ENCODE results near the gene CNIH3.

CNIH3 gene

DNA sequence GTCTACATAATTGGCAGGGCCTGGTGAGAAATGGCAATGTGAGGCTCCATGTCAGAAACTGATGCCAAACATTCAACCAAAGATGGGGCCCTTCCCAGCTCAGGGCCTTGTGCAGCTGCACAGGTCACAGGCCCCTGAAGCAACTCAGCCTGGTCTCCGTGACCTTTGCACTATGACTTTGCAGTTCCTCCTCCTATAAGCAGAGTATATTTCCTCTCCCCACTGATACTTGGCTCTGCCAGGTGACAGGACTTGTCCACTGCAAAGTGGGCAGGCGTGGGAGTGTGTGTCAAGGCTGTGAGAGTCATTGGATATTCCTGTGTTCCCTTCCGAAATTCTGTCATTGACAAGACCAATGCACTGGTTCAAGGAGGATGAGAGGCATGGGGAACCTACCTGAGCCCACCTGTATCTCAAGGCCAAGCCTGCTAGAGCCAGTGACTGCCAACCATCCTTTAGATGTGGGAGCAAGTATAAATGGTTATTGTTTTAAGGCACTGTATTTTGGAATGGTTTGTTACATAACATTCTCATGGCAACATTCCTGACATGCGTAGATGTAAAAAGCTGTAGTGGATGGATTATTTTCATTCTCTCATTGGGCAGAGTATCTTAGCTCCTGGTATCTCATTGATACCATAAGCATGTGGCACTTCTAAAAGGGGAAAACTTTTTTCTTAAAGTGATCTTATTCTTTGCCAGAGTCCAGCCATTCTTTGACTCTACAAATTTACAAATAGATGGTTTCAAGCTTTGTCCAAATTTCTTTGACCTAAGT, 75.2 kb downstream of the CNIH3 start:
- no peak overlapping the region for H3K27ac ChIP-seq (ENCODE audit: low read depth in 2 of 2, low read length in 2 of 2)
- no peaks in the 10 kb centered on the region for H3K4me1 ChIP-seq (ENCODE audit: control insufficient read depth in 2 of 2, insufficient read depth in 2 of 2, low read length in 2 of 2)
- H3K27me3 ChIP-seq (ENCODE audit: control insufficient read depth in 2 of 2, insufficient read depth in 2 of 2, low read length in 2 of 2): no peaks in the 10 kb centered on the region
- no peaks in the 10 kb centered on the region for H3K36me3 ChIP-seq (ENCODE audit: control insufficient read depth in 2 of 2, insufficient read depth in 2 of 2, low read length in 2 of 2)
- no peak overlapping the region for H3K9ac ChIP-seq (ENCODE audit: low read depth in 1 of 2, low read length in 2 of 2)
- no peaks in the 10 kb centered on the region for H3K9me3 ChIP-seq (ENCODE audit: control insufficient read depth in 2 of 2, low read length in 2 of 2)
- H3K4me3 ChIP-seq (ENCODE audit: low read length in 2 of 2): no peak overlapping the region

DNA sequence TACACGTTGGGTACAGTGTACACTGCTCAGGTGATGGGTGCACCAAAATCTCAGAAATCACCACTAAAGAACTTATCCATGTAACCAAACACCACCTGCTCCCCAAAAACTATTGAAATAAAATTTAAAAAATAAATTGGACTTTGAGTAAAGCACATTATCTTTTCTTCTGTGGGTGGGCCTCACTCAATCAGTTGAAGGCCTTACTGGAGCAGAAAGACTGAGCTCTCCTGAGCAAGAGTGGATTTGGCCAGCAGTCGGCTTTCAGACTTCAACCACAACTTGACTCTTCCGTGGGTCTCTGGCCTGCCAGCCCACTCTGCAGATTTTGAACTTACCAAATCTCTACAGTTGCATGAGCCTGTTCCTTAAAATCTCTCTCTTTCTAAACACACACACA, 78.9 kb downstream of the CNIH3 start:
- no peak overlapping the region for H3K9ac ChIP-seq (ENCODE audit: low read depth in 1 of 2, low read length in 2 of 2)

DNA sequence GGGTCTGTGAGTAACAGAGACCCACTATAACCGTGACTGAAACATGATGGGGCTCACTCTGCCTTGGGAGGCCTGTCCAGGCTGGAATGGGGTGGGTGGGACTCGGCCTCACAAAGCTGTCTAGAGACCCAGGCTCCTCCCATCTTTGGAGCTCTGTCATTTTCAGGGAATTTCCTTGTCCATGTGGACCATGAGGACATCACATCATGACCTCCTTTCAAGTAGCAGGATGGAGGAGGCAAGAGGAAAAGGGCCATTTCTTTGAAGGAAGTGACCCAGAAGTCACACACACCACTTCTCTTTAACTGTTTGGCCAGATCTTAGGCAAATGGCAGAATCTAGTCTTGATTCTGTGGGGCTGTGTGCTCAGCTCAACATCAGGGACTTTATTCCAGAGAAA, 79.9 kb downstream of the CNIH3 start:
- Histone ChIP-seq H3K27me3 (ENCODE audit: control insufficient read depth in 2 of 2, insufficient read depth in 2 of 2, low read length in 2 of 2) (no peaks in the 10 kb centered on the region), H3K9ac (ENCODE audit: low read depth in 1 of 2, low read length in 2 of 2) (no peak overlapping the region), H3K36me3 (ENCODE audit: control insufficient read depth in 2 of 2, insufficient read depth in 2 of 2, low read length in 2 of 2) (no peaks in the 10 kb centered on the region), H3K27ac (ENCODE audit: low read depth in 2 of 2, low read length in 2 of 2) (no peak overlapping the region), H3K4me3 (ENCODE audit: low read length in 2 of 2) (no peak overlapping the region), H3K4me1 (ENCODE audit: control insufficient read depth in 2 of 2, insufficient read depth in 2 of 2, low read length in 2 of 2) (no peaks in the 10 kb centered on the region), H3K9me3 (ENCODE audit: control insufficient read depth in 2 of 2, low read length in 2 of 2) (no peaks in the 10 kb centered on the region)

More for the DNA sequence above, 78.9 kb downstream of the CNIH3 start:
- H3K36me3 ChIP-seq (ENCODE audit: control insufficient read depth in 2 of 2, insufficient read depth in 2 of 2, low read length in 2 of 2): no peaks in the 10 kb centered on the region
- H3K27ac ChIP-seq (ENCODE audit: low read depth in 2 of 2, low read length in 2 of 2): no peak overlapping the region
- no peak overlapping the region for H3K4me3 ChIP-seq (ENCODE audit: low read length in 2 of 2)
- no peaks in the 10 kb centered on the region for H3K4me1 ChIP-seq (ENCODE audit: control insufficient read depth in 2 of 2, insufficient read depth in 2 of 2, low read length in 2 of 2)
- H3K9me3 ChIP-seq (ENCODE audit: control insufficient read depth in 2 of 2, low read length in 2 of 2): no peaks in the 10 kb centered on the region
- no peaks in the 10 kb centered on the region for H3K27me3 ChIP-seq (ENCODE audit: control insufficient read depth in 2 of 2, insufficient read depth in 2 of 2, low read length in 2 of 2)

DNA sequence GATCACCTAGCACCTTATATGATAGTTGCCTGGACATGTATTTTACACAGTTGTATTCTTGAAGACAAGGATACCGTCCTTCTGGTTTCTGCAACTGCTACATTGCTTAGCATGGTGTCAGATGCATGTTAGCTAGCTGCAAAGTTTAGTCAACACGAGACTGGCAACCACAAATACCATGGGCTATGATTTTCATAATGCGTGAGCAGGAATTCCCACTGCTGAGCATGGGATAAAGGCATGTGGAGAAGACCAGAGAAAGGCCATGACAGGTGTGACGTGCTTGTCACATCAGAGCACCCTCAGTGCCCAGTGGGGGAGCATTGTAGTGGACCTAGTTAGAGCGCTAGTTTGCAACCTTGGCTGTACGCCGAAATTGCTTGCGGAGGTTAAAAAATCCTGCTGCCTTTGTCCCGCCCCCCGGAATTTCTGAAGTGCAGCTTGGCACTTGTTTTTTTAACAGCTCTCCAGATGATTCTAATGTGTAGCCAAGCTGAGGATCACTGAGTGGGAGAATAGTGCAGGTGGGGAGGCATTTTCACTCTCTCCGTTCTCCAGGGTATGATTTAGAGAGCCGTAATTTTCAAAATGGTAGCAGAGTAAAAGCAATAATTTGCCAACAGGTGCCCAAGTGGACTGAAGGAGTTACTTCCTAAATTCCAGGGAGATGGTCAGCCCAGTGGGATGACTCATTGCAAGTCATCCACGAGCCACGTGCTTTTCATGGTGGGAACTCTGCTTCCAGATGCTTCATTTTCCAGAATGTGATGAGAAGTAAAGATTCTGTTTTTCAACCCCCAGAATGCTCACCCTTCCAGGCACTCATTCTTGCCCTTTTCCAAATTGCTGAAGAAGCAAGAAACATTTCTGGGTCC, 81.0 kb downstream of the CNIH3 start:
- H3K27me3 ChIP-seq (ENCODE audit: control insufficient read depth in 2 of 2, insufficient read depth in 2 of 2, low read length in 2 of 2): no peaks in the 10 kb centered on the region
- no peaks in the 10 kb centered on the region for H3K4me1 ChIP-seq (ENCODE audit: control insufficient read depth in 2 of 2, insufficient read depth in 2 of 2, low read length in 2 of 2)
- H3K4me3 ChIP-seq (ENCODE audit: low read length in 2 of 2): no peak overlapping the region
- H3K9me3 ChIP-seq (ENCODE audit: control insufficient read depth in 2 of 2, low read length in 2 of 2): no peaks in the 10 kb centered on the region
- no peak overlapping the region for H3K9ac ChIP-seq (ENCODE audit: low read depth in 1 of 2, low read length in 2 of 2)
- H3K27ac ChIP-seq (ENCODE audit: low read depth in 2 of 2, low read length in 2 of 2): no peak overlapping the region
- H3K36me3 ChIP-seq (ENCODE audit: control insufficient read depth in 2 of 2, insufficient read depth in 2 of 2, low read length in 2 of 2): no peaks in the 10 kb centered on the region

DNA sequence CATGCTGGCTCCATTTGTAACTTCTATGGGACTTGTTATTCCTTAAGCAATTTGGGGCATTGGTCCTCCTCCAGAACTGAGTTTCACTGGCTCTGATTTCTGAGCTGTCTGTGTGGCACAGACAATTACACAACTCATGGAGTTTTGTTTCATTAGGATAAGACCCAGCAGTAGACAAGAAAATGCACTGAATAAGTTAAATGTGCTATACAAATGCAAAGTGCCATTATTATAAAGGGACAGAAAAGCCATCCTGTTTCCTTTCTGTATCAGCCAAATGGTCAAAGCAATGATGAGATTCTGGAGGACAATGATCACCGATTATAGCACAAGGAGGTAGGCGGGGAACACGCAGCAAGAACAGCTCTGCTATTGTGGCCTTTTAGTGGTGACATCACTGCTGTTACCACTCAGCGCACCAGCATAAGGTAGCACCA, 81.9 kb downstream of the CNIH3 start:
- H3K4me1 ChIP-seq (ENCODE audit: control insufficient read depth in 2 of 2, insufficient read depth in 2 of 2, low read length in 2 of 2): no peaks in the 10 kb centered on the region
- H3K4me3 ChIP-seq (ENCODE audit: low read length in 2 of 2): no peak overlapping the region
- no peaks in the 10 kb centered on the region for H3K36me3 ChIP-seq (ENCODE audit: control insufficient read depth in 2 of 2, insufficient read depth in 2 of 2, low read length in 2 of 2)
- H3K27me3 ChIP-seq (ENCODE audit: control insufficient read depth in 2 of 2, insufficient read depth in 2 of 2, low read length in 2 of 2): no peaks in the 10 kb centered on the region
- no peaks in the 10 kb centered on the region for H3K9me3 ChIP-seq (ENCODE audit: control insufficient read depth in 2 of 2, low read length in 2 of 2)
- H3K27ac ChIP-seq (ENCODE audit: low read depth in 2 of 2, low read length in 2 of 2): no peak overlapping the region
- no peak overlapping the region for H3K9ac ChIP-seq (ENCODE audit: low read depth in 1 of 2, low read length in 2 of 2)

DNA sequence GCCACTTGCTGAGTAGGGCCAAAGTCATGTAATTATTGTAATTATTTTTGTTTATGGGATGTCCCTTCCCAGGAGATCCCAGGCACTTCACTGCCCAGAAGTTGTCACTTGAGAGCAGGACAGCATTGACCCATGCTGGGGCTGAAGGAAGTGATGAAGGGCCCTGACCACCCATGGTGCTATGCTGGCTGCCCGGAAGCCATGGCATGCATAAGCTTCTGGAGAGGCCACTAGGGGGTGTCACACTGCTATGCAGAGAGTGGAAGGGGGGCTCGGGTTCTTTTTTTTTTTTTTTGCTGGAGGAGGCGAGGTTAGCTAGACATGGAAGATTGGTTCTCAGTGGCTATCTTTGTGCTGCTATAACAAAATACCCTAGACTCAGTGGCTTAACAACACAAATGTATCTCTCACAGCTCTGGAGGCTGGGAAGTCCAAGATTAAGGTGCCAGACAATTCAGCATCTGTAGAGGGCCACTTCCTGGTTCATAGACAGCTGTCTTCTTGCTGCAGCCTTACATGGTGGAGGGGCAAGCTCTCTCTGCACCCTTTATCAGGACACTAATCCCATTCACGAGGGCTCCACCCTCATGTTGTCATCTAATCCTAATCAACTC, 84.9 kb downstream of the CNIH3 start:
- Histone ChIP-seq H3K27me3 (ENCODE audit: control insufficient read depth in 2 of 2, insufficient read depth in 2 of 2, low read length in 2 of 2) (no peaks in the 10 kb centered on the region), H3K4me3 (ENCODE audit: low read length in 2 of 2) (no peak overlapping the region), H3K9ac (ENCODE audit: low read depth in 1 of 2, low read length in 2 of 2) (no peak overlapping the region), H3K9me3 (ENCODE audit: control insufficient read depth in 2 of 2, low read length in 2 of 2) (no peaks in the 10 kb centered on the region), H3K4me1 (ENCODE audit: control insufficient read depth in 2 of 2, insufficient read depth in 2 of 2, low read length in 2 of 2) (no peaks in the 10 kb centered on the region), H3K27ac (ENCODE audit: low read depth in 2 of 2, low read length in 2 of 2) (no peak overlapping the region), H3K36me3 (ENCODE audit: control insufficient read depth in 2 of 2, insufficient read depth in 2 of 2, low read length in 2 of 2) (no peaks in the 10 kb centered on the region)

DNA sequence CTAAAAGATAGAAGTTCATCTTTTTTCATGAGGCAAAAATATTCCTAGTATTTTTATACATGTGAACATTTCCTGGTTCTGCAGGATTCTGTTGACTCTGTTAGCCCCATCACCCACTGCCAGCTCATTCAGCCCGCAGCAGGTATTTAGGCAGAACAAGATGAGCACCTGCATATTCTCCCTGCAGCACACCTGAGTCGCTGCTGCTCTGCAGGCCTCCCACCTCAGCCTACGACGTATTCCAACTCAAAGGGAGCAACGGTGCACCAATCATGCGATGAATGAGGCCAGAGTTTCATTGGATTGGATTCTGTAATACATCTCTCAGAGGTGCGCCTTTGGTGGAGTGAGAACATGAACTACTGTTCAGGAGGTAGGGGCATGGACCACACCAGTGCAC, 87.6 kb downstream of the CNIH3 start:
- no peaks in the 10 kb centered on the region for H3K27me3 ChIP-seq (ENCODE audit: control insufficient read depth in 2 of 2, insufficient read depth in 2 of 2, low read length in 2 of 2)
- no peaks in the 10 kb centered on the region for H3K9me3 ChIP-seq (ENCODE audit: control insufficient read depth in 2 of 2, low read length in 2 of 2)
- no peak overlapping the region for H3K9ac ChIP-seq (ENCODE audit: low read depth in 1 of 2, low read length in 2 of 2)
- no peak overlapping the region for H3K27ac ChIP-seq (ENCODE audit: low read depth in 2 of 2, low read length in 2 of 2)
- no peaks in the 10 kb centered on the region for H3K36me3 ChIP-seq (ENCODE audit: control insufficient read depth in 2 of 2, insufficient read depth in 2 of 2, low read length in 2 of 2)
- H3K4me1 ChIP-seq (ENCODE audit: control insufficient read depth in 2 of 2, insufficient read depth in 2 of 2, low read length in 2 of 2): no peaks in the 10 kb centered on the region
- H3K4me3 ChIP-seq (ENCODE audit: low read length in 2 of 2): no peak overlapping the region

DNA sequence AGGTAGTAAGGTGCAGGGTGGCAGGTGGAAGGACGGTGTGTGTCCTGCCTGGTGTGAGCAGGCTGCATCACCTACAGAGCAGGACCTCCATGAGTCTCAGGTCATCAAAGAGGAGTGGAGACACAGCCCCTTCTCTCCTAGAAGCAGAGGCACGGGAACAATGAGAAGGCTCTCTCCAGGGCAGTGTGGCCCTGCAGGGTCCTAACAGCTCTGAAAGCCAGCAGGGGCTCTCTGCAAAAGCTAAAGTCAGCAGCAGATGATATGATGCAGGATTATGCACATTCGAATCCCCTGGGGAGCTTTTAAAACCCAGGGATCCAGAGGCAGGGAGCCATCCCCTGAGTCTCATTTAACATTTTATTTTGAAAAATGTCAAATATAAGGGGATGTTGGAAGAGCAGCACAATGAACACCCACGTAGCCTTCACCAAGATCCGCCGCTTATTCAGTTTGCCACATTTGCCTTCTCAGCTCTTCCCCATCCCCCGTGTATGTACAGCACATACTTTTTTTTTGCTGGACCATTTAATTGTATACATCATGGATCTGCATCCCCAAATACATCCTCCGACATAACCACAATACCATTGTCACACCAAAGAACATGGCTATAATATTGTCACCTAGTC, 88.1 kb downstream of the CNIH3 start:
- Histone ChIP-seq H3K27ac (ENCODE audit: low read depth in 2 of 2, low read length in 2 of 2) (no peak overlapping the region), H3K4me3 (ENCODE audit: low read length in 2 of 2) (no peak overlapping the region), H3K4me1 (ENCODE audit: control insufficient read depth in 2 of 2, insufficient read depth in 2 of 2, low read length in 2 of 2) (no peaks in the 10 kb centered on the region), H3K36me3 (ENCODE audit: control insufficient read depth in 2 of 2, insufficient read depth in 2 of 2, low read length in 2 of 2) (no peaks in the 10 kb centered on the region), H3K27me3 (ENCODE audit: control insufficient read depth in 2 of 2, insufficient read depth in 2 of 2, low read length in 2 of 2) (no peaks in the 10 kb centered on the region), H3K9ac (ENCODE audit: low read depth in 1 of 2, low read length in 2 of 2) (no peak overlapping the region), H3K9me3 (ENCODE audit: control insufficient read depth in 2 of 2, low read length in 2 of 2) (no peaks in the 10 kb centered on the region)

DNA sequence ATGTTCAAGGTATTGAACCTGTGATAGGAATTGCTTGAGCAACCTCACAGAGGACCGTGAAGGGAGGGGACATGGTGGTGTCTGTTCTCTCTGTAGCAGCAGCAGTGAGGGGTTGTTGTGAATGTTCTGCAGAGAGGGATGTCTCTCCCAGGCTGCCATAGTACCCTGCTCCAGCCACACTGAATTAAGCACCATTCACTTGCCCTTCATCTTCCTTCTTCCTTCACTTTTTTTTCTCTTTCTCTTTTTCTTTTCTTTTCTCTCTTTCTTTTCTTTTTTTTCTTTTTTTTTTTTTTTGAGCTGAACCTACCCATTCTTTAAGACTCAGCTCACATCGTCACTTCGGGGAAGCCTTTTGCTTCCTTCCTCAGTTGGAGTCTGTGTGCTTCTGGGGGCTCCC, 89.5 kb downstream of the CNIH3 start:
- Histone ChIP-seq H3K4me3 (ENCODE audit: low read length in 2 of 2) (no peak overlapping the region), H3K9me3 (ENCODE audit: control insufficient read depth in 2 of 2, low read length in 2 of 2) (no peaks in the 10 kb centered on the region), H3K27me3 (ENCODE audit: control insufficient read depth in 2 of 2, insufficient read depth in 2 of 2, low read length in 2 of 2) (no peaks in the 10 kb centered on the region), H3K27ac (ENCODE audit: low read depth in 2 of 2, low read length in 2 of 2) (no peak overlapping the region), H3K9ac (ENCODE audit: low read depth in 1 of 2, low read length in 2 of 2) (no peak overlapping the region), H3K36me3 (ENCODE audit: control insufficient read depth in 2 of 2, insufficient read depth in 2 of 2, low read length in 2 of 2) (no peaks in the 10 kb centered on the region), H3K4me1 (ENCODE audit: control insufficient read depth in 2 of 2, insufficient read depth in 2 of 2, low read length in 2 of 2) (no peaks in the 10 kb centered on the region)
